SK-N-SH (cell line): ENCODE results near the gene CBFA2T2. TPM values are rescaled to one million over a fixed set of nuclear protein-coding genes. Genes with fewer than 3 reads are reported as not detected.

Experiments
- CTCF ChIA-PET: fragments of 300-600, 350-600 bp; formaldehyde crosslinking; extraction: SDS; loops from one replicate; lab custom pipeline; 2021; lab: Yijun Ruan, JAX
- POLR2A ChIA-PET: fragments of 350-600 bp; sonication (Branson Sonifier 250); formaldehyde crosslinking; extraction: SDS; loops from one replicate; lab custom pipeline; 2020; ENCODE audit warnings: antibody characterized with exemption, inconsistent platforms; lab: Yijun Ruan, JAX
- DNase-seq: peaks from one replicate; pipeline ENCODE4 v3.0.0; 2012
- H2AFZ ChIP-seq: fragments of 200-600 bp; sonication (generic); 2 replicates; pipeline ENCODE4 v1.8.1; 2016; ENCODE audit warnings: antibody characterized with exemption, mild to moderate bottlenecking, low read depth
- H3F3A ChIP-seq: fragments of 200-600 bp; sonication (generic); replicated peaks from 2 replicates; pipeline ENCODE3; 2016; ENCODE audit warnings: antibody characterized with exemption, mild to moderate bottlenecking; ENCODE audit not compliant: insufficient read depth
- H3K27ac ChIP-seq, 2 experiments: fragments of 200-500 bp in 1 of 2; fragments of 200-600 bp in 1 of 2; sonication (Bioruptor generic) in 1 of 2; sonication (generic), shearing (Covaris generic) in 1 of 2; 2 replicates each; pipeline versions ENCODE4 v1.5.1 to v1.6.1; 2014 to 2016; ENCODE audit warnings: low read depth in 2 of 2, inconsistent platforms in 1 of 2, low read length in 1 of 2, mild to moderate bottlenecking in 1 of 2, mixed read lengths in 1 of 2
- H3K27me3 ChIP-seq: fragments of 200-600 bp; sonication (generic), shearing (Covaris generic); 2 replicates; pipeline ENCODE4 v1.6.1; 2016; ENCODE audit warnings: mixed run types; ENCODE audit not compliant: insufficient read depth
- H3K36me3 ChIP-seq, 2 experiments: fragments of 200-500 bp in 1 of 2; fragments of 200-600 bp in 1 of 2; sonication (Bioruptor generic) in 1 of 2; sonication (generic) in 1 of 2; replicated peaks in 1 of 2; 2 replicates each; pipeline versions ENCODE3 to v1.5.1; 2014 to 2016; ENCODE audit warnings: low read length in 1 of 2, mild to moderate bottlenecking in 1 of 2; ENCODE audit not compliant: insufficient read depth in 2 of 2, control insufficient read depth in 1 of 2
- H3K4me1 ChIP-seq, 2 experiments: fragments of 200-500 bp in 1 of 2; fragments of 200-600 bp in 1 of 2; sonication (Bioruptor generic) in 1 of 2; sonication (generic), shearing (Covaris generic) in 1 of 2; 2 replicates each; pipeline versions ENCODE4 v1.5.1 to v1.6.1; 2014 to 2016; ENCODE audit warnings: low read depth in 1 of 2, low read length in 1 of 2, mixed run types in 1 of 2; ENCODE audit not compliant: insufficient read depth in 2 of 2, control insufficient read depth in 1 of 2
- H3K4me2 ChIP-seq: fragments of 200-600 bp; sonication (generic), shearing (Covaris generic); 2 replicates; pipeline ENCODE4 v1.6.1; 2017; ENCODE audit warnings: mixed run types
- H3K4me3 ChIP-seq, 2 experiments: fragments of 200-500 bp in 1 of 2; fragments of 200-600 bp in 1 of 2; sonication (Bioruptor generic) in 1 of 2; sonication (generic), shearing (Covaris generic) in 1 of 2; 2 replicates each; pipeline versions ENCODE4 v1.5.1 to v1.8.1; 2014 to 2016; ENCODE audit warnings: low read depth in 2 of 2, inconsistent platforms in 1 of 2, low read length in 1 of 2, mild to moderate bottlenecking in 1 of 2, mixed read lengths in 1 of 2, moderate library complexity in 1 of 2
- H3K79me2 ChIP-seq: fragments of 200-600 bp; sonication (generic); 2 replicates; pipeline ENCODE4 v1.8.1; 2017; ENCODE audit warnings: mild to moderate bottlenecking; ENCODE audit not compliant: insufficient read depth
- H3K9ac ChIP-seq: fragments of 200-600 bp; sonication (generic); 2 replicates; pipeline ENCODE4 v1.6.1; 2017; ENCODE audit warnings: mixed run types
- H3K9me2 ChIP-seq: fragments of 200-600 bp; sonication (generic); 2 replicates; pipeline ENCODE4 v1.6.1; 2017; ENCODE audit warnings: mixed run types
- H3K9me3 ChIP-seq: fragments of 200-600 bp; sonication (generic); 2 replicates; pipeline ENCODE4 v1.6.1; 2017; ENCODE audit warnings: mixed run types, mild to moderate bottlenecking, moderate library complexity
- H4K20me1 ChIP-seq: fragments of 200-600 bp; sonication (generic); 2 replicates; pipeline ENCODE4 v1.6.1; 2017; ENCODE audit warnings: mild to moderate bottlenecking, mixed run types; ENCODE audit not compliant: insufficient read depth
- CTCF ChIP-seq: fragments of 200-600 bp; sonication (generic); IDR thresholded peaks from 2 replicates; pipeline ENCODE4 v1.6.1; 2017; ENCODE audit warnings: antibody characterized with exemption, mild to moderate bottlenecking, moderate library complexity
- ELF1 ChIP-seq: IDR thresholded peaks from 2 replicates; pipeline ENCODE4 v1.4.0; 2012
- FOSL2 ChIP-seq: IDR thresholded peaks from 2 replicates; pipeline ENCODE4 v1.4.0; 2012; ENCODE audit warnings: low read depth, mild to moderate bottlenecking, moderate library complexity, borderline replicate concordance
- FOXM1 ChIP-seq: IDR thresholded peaks from 2 replicates; pipeline ENCODE4 v1.4.0; 2012; ENCODE audit warnings: low read depth, mild to moderate bottlenecking
- GATA2 ChIP-seq: sonication (generic); formaldehyde crosslinking; IDR thresholded peaks from 2 replicates; pipeline ENCODE4 v1.5.0; 2020; ENCODE audit warnings: mild to moderate bottlenecking, missing genetic modification reagents
- IRF3 ChIP-seq: fragments of 150-350 bp; IDR thresholded peaks from 2 replicates; pipeline ENCODE4 v1.6.1; 2016; ENCODE audit warnings: mild to moderate bottlenecking, low read depth, low read length
- JUND ChIP-seq: IDR thresholded peaks from 2 replicates; pipeline ENCODE4 v1.4.0; 2012
- MEF2A ChIP-seq: IDR thresholded peaks from 2 replicates; pipeline ENCODE4 v1.4.0; 2012; ENCODE audit warnings: low read depth, borderline replicate concordance
- MXI1 ChIP-seq: IDR thresholded peaks from 2 replicates; pipeline ENCODE4 v1.6.1; 2012; ENCODE audit warnings: mild to moderate bottlenecking, low read depth, low read length, improper control_type of control experiment
- PBX3 ChIP-seq: IDR thresholded peaks from 2 replicates; pipeline ENCODE4; 2012
- POLR2AphosphoS5 ChIP-seq: IDR thresholded peaks from 2 replicates; pipeline ENCODE4 v1.6.1; 2012; ENCODE audit warnings: low read depth, low read length
- RAD21 ChIP-seq: IDR thresholded peaks from 2 replicates; pipeline ENCODE4 v1.6.1; 2012; ENCODE audit warnings: mild to moderate bottlenecking, low read length
- REST ChIP-seq: IDR thresholded peaks from 2 replicates; pipeline ENCODE4 v1.6.1; 2012; ENCODE audit warnings: mild to moderate bottlenecking, low read depth, low read length, moderate library complexity
- RFX5 ChIP-seq: IDR thresholded peaks from 2 replicates; pipeline ENCODE4 v1.6.1; 2012; ENCODE audit warnings: mild to moderate bottlenecking, improper control_type of control experiment, low read length
- RXRA ChIP-seq: IDR thresholded peaks from 2 replicates; pipeline ENCODE4 v1.4.0; 2012; ENCODE audit warnings: low read depth, mild to moderate bottlenecking, borderline replicate concordance
- SMC3 ChIP-seq: IDR thresholded peaks from 2 replicates; pipeline ENCODE4 v1.6.1; 2012; ENCODE audit warnings: low read depth, low read length, improper control_type of control experiment
- TAF1 ChIP-seq: IDR thresholded peaks from 2 replicates; pipeline ENCODE4 v1.6.1; 2012; ENCODE audit warnings: low read depth, mild to moderate bottlenecking, low read length, moderate library complexity, borderline replicate concordance
- TEAD4 ChIP-seq: IDR thresholded peaks from 2 replicates; pipeline ENCODE4 v1.4.0; 2012; ENCODE audit warnings: mild to moderate bottlenecking, borderline replicate concordance; ENCODE audit not compliant: insufficient read depth
- USF1 ChIP-seq: IDR thresholded peaks from 2 replicates; pipeline ENCODE4 v1.4.0; 2012; ENCODE audit warnings: low read depth, borderline replicate concordance
- USF2 ChIP-seq: fragments of 150-350 bp; IDR thresholded peaks from 2 replicates; pipeline ENCODE4 v1.6.1; 2017; ENCODE audit warnings: antibody characterized with exemption, low read length, low read depth, borderline replicate concordance
- WGBS: methylation state at CpG from one replicate; pipeline ENCODE4 v1.1.6; 2017; ENCODE audit warnings: low lambda C conversion rate; 5-methylcytosine and 5-hydroxymethylcytosine counted together
- polyA plus RNA-seq, 3 experiments: library from polyadenylated mRNA; depleted of rRNA; stranded (reverse); fragments of >200 nt; gene quantifications; 2 replicates each; pipeline ENCODE4 v1.2.3, GENCODE V29; 2012

Gene CBFA2T2
- polyA plus RNA-seq, 1 of the 3 experiments (the other 2 are of a cell fraction) = 11.0 TPM

GRCh38 chr20:33687993-33688937, 198.4 kb downstream of the CBFA2T2 start:
- ChIA-PET POLR2A (no interaction called here), CTCF (interaction anchor here (4.5 kb wide), 1 partner anchor 8 kb away, joined by 15 read pairs; no protein-coding TSS in a partner anchor)
- DNase-seq = no peak
- H3K9me2 ChIP-seq = no peaks in the 10 kb centered on the region
- H3K9me3 ChIP-seq = no peaks in the 10 kb centered on the region
- no peaks in the 10 kb centered on the region; the same call in 1 of the 2 replicates for H4K20me1 ChIP-seq
- no peaks in the 10 kb centered on the region for H3K27me3 ChIP-seq
- no peaks in the 10 kb centered on the region for H3K36me3 ChIP-seq
- 92% methylated on average over 3 of the region's 3 CpGs for WGBS
- H3K4me1 ChIP-seq = peaks cover 7 to 19% of the 10 kb centered on the region in 2 experiments; a peak in 2 of 4 replicates
- H3K4me3 ChIP-seq = no peak overlapping the region
- H3K9ac ChIP-seq = no peak overlapping the region
- TF ChIP-seq JUND (no peak), FOSL2 (no peak), CTCF (no peak), IRF3 (no peak), POLR2AphosphoS5 (no peak), MEF2A (no peak), REST (no peak), RXRA (no peak), SMC3 (no peak), ELF1 (no peak), TAF1 (no peak), RFX5 (no peak), PBX3 (no peak), USF2 (no peak), RAD21 (no peak), TEAD4 (no peak), MXI1 (no peak), USF1 (no peak), FOXM1 (no peak), GATA2 (CRISPR knock-in tag) (no peak)
- H3F3A ChIP-seq = no peaks in the 10 kb centered on the region
- H3K27ac ChIP-seq = no peak overlapping the region
- no peak overlapping the region for H3K4me2 ChIP-seq
- peaks cover 22% of the 10 kb centered on the region for H3K79me2 ChIP-seq
- H2AFZ ChIP-seq = no peak overlapping the region
